GM19452 (cell line): ENCODE results near the gene TLCD5.

Experiments
- ATAC-seq: cut with Tn5 transposase; IDR thresholded peaks from one replicate; pipeline ENCODE4 v1.9.1; 2021; ENCODE audit not compliant: unreplicated experiment

Gene TLCD5

GRCh38 chr11:120375076-120375475 is 50.0 kb downstream of the TLCD5 start:
- no peak for ATAC-seq

GRCh38 chr11:120376547-120377182 is 51.6 kb downstream of the TLCD5 start:
- ATAC-seq: no peak

DNA sequence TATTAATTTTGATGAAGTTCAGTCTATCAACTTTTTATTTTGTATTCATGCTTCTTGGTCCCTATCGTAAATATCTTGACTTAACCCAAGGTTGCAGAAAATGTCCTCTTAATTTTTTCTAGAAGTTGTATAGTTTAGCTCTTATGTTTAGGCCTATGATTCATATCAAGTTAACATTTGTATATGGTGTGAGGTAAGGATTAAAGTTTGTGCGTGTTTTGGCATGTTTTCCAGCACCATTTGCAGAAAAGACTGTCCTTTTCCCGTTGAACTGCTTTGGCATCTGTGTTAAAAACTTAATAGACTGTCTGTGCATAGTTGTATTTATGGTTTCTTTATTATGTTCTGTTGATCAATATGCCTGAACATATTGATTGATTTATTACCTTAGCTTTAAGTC is 53.4 kb downstream of the TLCD5 start:
- no peak for ATAC-seq

DNA sequence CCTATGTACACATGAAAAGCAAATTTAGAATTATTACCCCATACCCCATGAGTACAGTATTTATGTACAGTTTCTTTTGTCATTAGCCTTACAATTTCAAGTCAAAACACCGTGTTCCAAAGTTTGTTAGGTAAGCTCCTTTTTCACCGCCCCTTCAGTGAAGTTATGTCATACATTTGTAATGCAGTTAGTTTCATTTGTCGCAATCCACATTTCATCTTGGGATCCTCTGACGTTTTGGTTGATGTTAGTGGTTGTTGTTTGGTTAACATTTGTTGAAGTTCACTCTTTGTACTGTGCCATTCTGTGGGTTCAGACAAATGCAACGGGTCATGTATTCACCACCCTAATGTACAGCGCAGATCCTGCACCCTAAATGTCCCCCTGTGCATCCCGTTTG is 56.3 kb downstream of the TLCD5 start:
- ATAC-seq: no peak
